Raji (cell line): ENCODE data around the gene SEMA4D.

Experiments used
- POLR2A ChIP-seq: IDR thresholded peaks from 2 replicates; pipeline ENCODE4 v1.6.1; 2011; ENCODE audit warnings: low read depth, low read length, control low read depth; ENCODE audit not compliant: insufficient read depth

The SEMA4D gene

DNA sequence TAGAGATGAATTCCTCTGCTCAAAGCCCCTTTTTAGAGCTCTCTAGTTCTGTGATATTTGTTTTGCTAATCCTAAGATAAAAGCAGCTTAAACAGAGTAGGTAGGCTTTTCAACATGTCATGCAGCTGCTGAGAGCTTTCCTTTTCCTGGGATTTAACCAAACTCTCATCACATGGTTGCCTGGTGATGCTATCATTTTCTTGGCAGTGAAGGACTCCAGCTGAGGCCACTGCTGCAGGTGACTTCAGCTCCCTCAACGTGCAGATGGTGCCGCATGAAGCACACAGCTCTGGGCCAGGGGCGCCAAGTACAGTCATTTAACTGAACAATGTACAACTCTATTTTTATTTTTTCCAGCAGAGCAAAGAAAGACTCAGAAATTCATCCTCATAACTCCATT is 137.4 kb downstream of the SEMA4D start:
- TF ChIP-seq POLR2A, result no peak

- no peak for TF ChIP-seq POLR2A
Observed at GRCh38 chr9:89359751-89360261, 138.1 kb downstream of the SEMA4D start.

DNA sequence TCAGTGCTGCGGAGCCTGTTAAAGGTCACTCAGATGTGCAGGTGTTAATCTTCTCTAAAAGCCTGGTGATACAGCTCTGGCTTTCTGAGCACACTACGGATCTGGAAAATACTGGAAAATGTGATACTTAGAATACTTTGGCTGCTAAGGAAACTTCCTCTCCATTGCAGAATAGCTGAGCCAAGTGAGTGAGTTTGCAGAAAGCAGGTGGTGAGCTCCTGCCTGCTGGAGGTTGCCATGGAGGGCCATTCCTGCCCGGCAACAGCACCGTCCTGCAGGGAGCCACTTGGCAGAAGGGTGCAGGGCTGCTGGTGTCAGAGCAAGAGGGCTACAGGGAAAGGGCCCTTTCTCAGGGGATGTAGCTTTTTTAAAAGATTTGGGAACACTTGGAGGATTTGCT is 138.9 kb downstream of the SEMA4D start:
- TF ChIP-seq POLR2A, result no peak

DNA sequence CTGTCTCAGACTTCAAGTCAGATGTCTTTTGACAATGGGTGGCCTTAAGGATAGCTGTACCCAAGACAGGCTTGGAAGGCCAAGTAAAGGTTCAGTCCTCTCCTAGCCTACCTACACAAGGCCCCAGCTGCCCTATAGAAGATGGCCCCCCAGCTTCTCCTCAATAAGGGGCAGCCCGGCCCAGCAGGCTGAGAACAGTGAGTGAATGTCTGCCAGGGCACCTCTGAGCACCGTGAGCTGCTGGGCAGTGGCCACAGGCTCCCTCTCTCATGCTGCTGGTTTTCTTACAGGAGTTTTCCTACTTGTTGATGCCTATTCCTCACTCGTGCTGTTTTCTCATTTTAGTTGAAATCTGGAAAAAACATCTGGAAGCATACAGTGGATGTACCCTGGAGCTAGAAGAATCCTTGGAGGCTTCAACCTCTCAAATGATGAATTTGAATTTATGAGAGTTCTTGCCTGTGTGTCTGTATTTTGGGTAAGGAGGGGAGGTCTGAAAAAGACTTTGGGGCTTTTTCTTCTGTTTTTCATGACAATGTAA is 139.5 kb downstream of the SEMA4D start:
- TF ChIP-seq POLR2A, result no peak

- no peak for TF ChIP-seq POLR2A
Observed at GRCh38 chr9:89357331-89358197, 140.3 kb downstream of the SEMA4D start.

- TF ChIP-seq POLR2A, result no peak
Observed at GRCh38 chr9:89356782-89357181, 141.1 kb downstream of the SEMA4D start.

DNA sequence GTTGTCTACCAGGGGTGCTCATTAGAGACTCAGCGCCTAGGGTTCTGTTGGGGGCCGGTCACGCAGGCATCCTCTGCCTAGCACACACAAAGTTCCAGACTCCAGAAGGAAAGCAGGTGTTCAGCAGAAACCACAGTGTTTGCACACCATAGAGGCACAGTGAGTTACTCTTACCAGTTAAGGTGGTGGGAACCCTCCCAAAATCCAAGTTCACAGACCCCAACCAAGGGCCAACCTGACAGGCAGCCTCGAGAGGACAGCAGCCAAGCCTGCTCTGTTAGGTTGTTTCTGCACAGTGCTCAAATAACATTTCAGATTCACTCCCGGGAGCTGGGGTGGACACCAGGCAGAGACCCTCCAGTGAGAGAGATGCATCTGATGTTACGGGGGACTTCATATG is 143.4 kb downstream of the SEMA4D start:
- TF ChIP-seq POLR2A, result no peak

GRCh38 chr9:89353989-89354388 is 143.9 kb downstream of the SEMA4D start:
- TF ChIP-seq POLR2A, result no peak

DNA sequence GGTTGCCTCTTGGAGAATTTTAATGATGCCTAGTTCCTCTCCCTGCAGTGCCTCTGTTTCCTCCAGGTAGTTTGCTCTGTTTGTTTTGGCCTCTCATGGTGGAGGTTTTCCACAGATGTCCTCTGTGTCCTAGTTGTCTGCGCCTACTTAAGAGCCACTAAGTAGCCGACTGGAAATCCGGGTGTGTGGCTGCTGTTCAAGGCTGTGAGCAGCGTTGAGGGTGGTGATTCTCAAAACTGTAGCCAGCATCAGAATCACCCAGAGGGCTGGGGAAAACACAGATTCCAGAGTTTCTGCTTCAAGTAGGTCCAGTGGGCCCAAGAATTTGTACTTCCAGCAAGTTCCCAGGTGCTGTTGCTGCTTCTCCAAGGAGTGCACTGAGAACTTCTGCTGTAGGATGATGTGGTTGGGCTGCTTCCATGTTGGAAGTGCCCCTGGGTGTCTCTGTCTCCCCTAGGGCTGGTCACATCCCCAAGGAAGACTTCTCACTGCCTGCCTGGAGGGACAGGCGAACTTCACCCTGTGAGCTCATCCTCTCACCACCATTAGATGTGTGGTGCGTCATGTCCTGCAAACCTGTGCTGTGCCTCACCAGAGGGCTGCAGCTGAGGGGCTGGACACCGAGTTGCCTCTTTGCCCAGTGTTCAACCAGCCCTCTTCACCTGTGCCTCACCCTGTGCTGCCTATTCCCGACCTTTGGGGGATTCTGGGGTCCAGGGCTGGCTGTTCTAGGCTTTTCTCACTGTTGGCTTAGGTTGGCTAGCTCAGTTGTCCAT is 144.9 kb downstream of the SEMA4D start:
- TF ChIP-seq POLR2A, result no peak

GRCh38 chr9:89352451-89352850 is 145.5 kb downstream of the SEMA4D start:
- no peak for TF ChIP-seq POLR2A

DNA sequence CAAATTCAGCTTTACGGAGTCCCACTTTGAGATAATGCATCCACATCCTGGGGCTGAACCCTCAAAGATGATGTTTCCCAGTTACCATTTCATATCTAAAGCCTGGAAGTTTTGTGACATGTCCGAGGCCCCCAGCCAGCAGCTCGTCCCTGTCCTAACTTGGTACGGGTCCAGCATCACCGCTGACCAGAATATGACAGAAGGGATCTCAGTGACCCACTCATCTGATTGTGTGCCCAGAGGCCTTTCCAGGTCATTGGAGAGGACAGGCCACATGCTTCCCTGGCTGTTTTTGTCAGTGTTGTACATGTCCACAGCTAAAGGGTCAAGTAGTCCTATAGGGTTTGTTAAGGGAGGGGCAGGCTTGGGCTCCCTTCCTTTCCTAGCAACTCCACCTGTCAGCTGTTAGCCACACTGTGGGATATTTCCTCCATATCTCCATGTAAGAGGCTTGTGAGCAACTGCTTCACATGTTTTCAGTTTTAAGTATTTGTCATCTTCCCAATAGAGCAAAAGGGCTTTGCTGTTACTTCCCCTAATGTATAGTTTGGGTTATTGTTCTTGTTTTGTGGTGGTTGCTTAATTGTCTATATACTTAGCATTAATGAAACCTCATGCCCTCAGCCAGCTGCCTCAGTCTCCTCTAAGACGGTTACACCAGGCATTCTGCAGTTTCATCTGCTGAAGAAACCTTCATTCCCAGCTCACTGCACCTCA is 146.2 kb downstream of the SEMA4D start:
- no peak for TF ChIP-seq POLR2A

- TF ChIP-seq POLR2A, result no peak
Observed at GRCh38 chr9:89350988-89351557, 146.8 kb downstream of the SEMA4D start.

DNA sequence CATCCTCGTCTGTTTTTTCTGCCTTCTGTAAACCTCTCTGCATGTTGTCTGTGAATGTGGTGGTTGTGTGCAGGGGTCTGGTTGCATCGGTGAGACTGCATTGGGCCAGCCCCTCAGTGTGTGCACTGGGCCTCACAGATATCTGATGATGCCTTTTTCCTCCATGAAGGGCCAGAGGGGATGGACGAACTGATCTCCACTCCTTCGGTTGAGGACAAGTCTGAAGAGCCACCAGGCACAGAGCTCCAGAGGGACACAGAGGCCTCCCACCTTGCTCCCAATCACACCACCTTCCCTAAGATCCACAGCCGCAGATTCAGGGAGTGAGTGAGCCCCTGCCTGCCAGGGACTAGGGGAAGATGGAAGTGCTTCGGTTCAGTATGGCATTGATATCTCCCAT is 148.3 kb downstream of the SEMA4D start:
- TF ChIP-seq POLR2A, result no peak

- no peak for TF ChIP-seq POLR2A
Observed at GRCh38 chr9:89347651-89348050, 150.3 kb downstream of the SEMA4D start.

GRCh38 chr9:89346696-89347095 is 151.2 kb downstream of the SEMA4D start:
- TF ChIP-seq POLR2A, result no peak
